ENCODE data around the gene SLC30A7.

Gene SLC30A7

GRCh38 chr1:101025283-101025656, 129.4 kb downstream of the SLC30A7 start:
- DNase-seq (ENCODE audit: low read depth in 2 of 2, low spot score in 1 of 2) = no peak

GRCh38 chr1:101025657-101026429, 130.0 kb downstream of the SLC30A7 start, which contains the start of gene DPH5:
Gene DPH5 (minus strand): TSS chr1:101025784. CDS start chr1:101025443, 341 bp downstream.
- peak; percentile 74 to 79 for DNase-seq (ENCODE audit: low read depth in 2 of 2, low spot score in 1 of 2)

- no peak for DNase-seq (ENCODE audit: low read depth in 2 of 2, low spot score in 1 of 2)
Observed at GRCh38 chr1:101026430-101026788, 130.5 kb downstream of the SLC30A7 start.

GRCh38 chr1:101027194-101027772, 131.4 kb downstream of the SLC30A7 start:
- DNase-seq (ENCODE audit: low read depth in 2 of 2, low spot score in 1 of 2) = no peak

GRCh38 chr1:101028466-101028865, 132.6 kb downstream of the SLC30A7 start:
- no peak for DNase-seq (ENCODE audit: low read depth in 2 of 2, low spot score in 1 of 2)

GRCh38 chr1:101029184-101029583, 133.3 kb downstream of the SLC30A7 start:
- DNase-seq (ENCODE audit: low read depth in 2 of 2, low spot score in 1 of 2) = no peak

GRCh38 chr1:101030881-101031280, 135.0 kb downstream of the SLC30A7 start:
- DNase-seq (ENCODE audit: low read depth in 2 of 2, low spot score in 1 of 2) = no peak

Data from stimulated activated CD8-positive, alpha-beta memory T cell treated with anti-CD3 and anti-CD28 coated beads, Interleukin-4, amount 100 ng/mL, for 4 hours (primary cell).